Fibroblast of lung (primary cell): ENCODE results near the gene UBE3C. TPM values are rescaled to one million over a fixed set of nuclear protein-coding genes. Genes with fewer than 3 reads are reported as not detected.
"Not testable (repeated sequence)": the region's sequence is repeated elsewhere in the genome, so short reads cannot be mapped to it uniquely, and the experiment has no call there.

Experiments used
- DNase-seq, 2 donors: peaks; one replicate each; pipeline versions ENCODE4 v3.0.0 to v3.0.0-alpha.2; 2010; ENCODE audit warnings: low read depth in 2 of 2
- H2AFZ ChIP-seq: 2 replicates; pipeline ENCODE4 v1.5.1; 2012; ENCODE audit warnings: low read length, control low read depth, inconsistent platforms
- H3K27ac ChIP-seq: 2 replicates; pipeline ENCODE4 v1.5.1; 2011; ENCODE audit warnings: low read length, control low read depth; ENCODE audit not compliant: insufficient read depth
- H3K27me3 ChIP-seq: 2 replicates; pipeline ENCODE4 v1.5.1; 2011; ENCODE audit warnings: mild to moderate bottlenecking, low read length; ENCODE audit not compliant: control insufficient read depth, insufficient read depth
- H3K36me3 ChIP-seq: 2 replicates; pipeline ENCODE4 v1.5.1; 2011; ENCODE audit warnings: low read length; ENCODE audit not compliant: control insufficient read depth, insufficient read depth
- H3K4me1 ChIP-seq: 2 replicates; pipeline ENCODE4 v1.5.1; 2011; ENCODE audit warnings: low read length; ENCODE audit not compliant: control insufficient read depth, insufficient read depth; ENCODE audit errors: extremely low read depth
- H3K4me2 ChIP-seq: 2 replicates; pipeline ENCODE4 v1.5.1; 2011; ENCODE audit warnings: low read length, control low read depth; ENCODE audit not compliant: insufficient read depth; ENCODE audit errors: extremely low read depth
- H3K4me3 ChIP-seq, 4 experiments: fragments of 200-600 bp in 1 of 4; sonication (generic) in 1 of 4; replicated peaks in 1 of 4; 2 replicates each; pipeline ENCODE4 v1.5.1; 2011 to 2016; ENCODE audit warnings: low read length in 4 of 4, low read depth in 3 of 4, mild to moderate bottlenecking in 3 of 4, control low read depth in 2 of 4, inconsistent platforms in 1 of 4, mixed read lengths in 1 of 4; ENCODE audit not compliant: insufficient read depth in 1 of 4; ENCODE audit errors: control extremely low read depth in 1 of 4
- H3K79me2 ChIP-seq: 2 replicates; pipeline ENCODE4 v1.5.1; 2012; ENCODE audit warnings: mild to moderate bottlenecking, low read length, inconsistent platforms; ENCODE audit not compliant: control insufficient read depth, insufficient read depth
- H3K9ac ChIP-seq: 2 replicates; pipeline ENCODE4 v1.5.1; 2011; ENCODE audit warnings: mild to moderate bottlenecking, low read length, control low read depth; ENCODE audit not compliant: insufficient read depth
- H3K9me3 ChIP-seq: 2 replicates; pipeline ENCODE4 v1.5.1; 2012; ENCODE audit warnings: low read depth, low read length; ENCODE audit not compliant: control insufficient read depth, insufficient read depth
- H4K20me1 ChIP-seq: 2 replicates; pipeline ENCODE4 v1.5.1; 2011; ENCODE audit warnings: low read length; ENCODE audit not compliant: control insufficient read depth, insufficient read depth; ENCODE audit errors: extremely low read depth
- CTCF ChIP-seq, 2 donors: IDR thresholded peaks in 1 of 2; conservative IDR thresholded peaks in 1 of 2; 1 replicate in 1 of 2; 2 replicates in 1 of 2; pipeline ENCODE4 v1.5.1; 2011 to 2012; ENCODE audit warnings: low read length in 2 of 2, control low read depth in 1 of 2, inconsistent platforms in 1 of 2, low read depth in 1 of 2, mild to moderate bottlenecking in 1 of 2
- EZH2 ChIP-seq: IDR thresholded peaks from 2 replicates; pipeline ENCODE4 v1.5.1; 2012; ENCODE audit warnings: low read length, control low read depth, mild to moderate bottlenecking; ENCODE audit errors: missing control alignments
- polyA plus RNA-seq, 2 donors: library from polyadenylated mRNA; depleted of rRNA in 1 of 2; stranded (reverse) in 1 of 2; unstranded in 1 of 2; fragments of >200 nt; gene quantifications; 2 replicates each; pipeline ENCODE4 v1.2.1, GENCODE V29; 2011 to 2012; ENCODE audit warnings: missing spikeins in 1 of 2
- total RNA-seq: library from RNA; depleted of rRNA; stranded (reverse); fragments of >200 nt; gene quantifications from 2 replicates; pipeline ENCODE4 v1.2.1, GENCODE V29; 2014

Gene UBE3C
- total and polyA plus RNA-seq, 2 donors (not counting 1 experiment from before 2014, with no cell fraction given), result 76.2 to 91.0 TPM

GRCh38 chr7:157274991-157275427 lies 136.3 kb downstream of the UBE3C start:
- no peak for DNase-seq
- H2AFZ ChIP-seq, result no peak overlapping the region
- H3K79me2 ChIP-seq, result no peaks in the 10 kb centered on the region
- H3K4me3 ChIP-seq, result no peak overlapping the region
- H3K36me3 ChIP-seq, result peaks cover 5% of the 10 kb centered on the region
- no peaks in the 10 kb centered on the region for H3K27me3 ChIP-seq
- H3K9ac ChIP-seq, result no peak overlapping the region
- peaks cover 9% of the 10 kb centered on the region for H3K4me1 ChIP-seq
- H4K20me1 ChIP-seq, result no peaks in the 10 kb centered on the region
- no peak overlapping the region for H3K27ac ChIP-seq
- TF ChIP-seq EZH2 (no peak), CTCF (conservative IDR thresholded peaks at IDR 0.05 in 1 of 2, IDR thresholded peaks at IDR 0.05 in 1 of 2; ENCODE audit: low read depth in 1 of 2, low read length in 2 of 2) (no peak)
- H3K4me2 ChIP-seq, result no peak overlapping the region
- H3K9me3 ChIP-seq, result no peaks in the 10 kb centered on the region

- no peaks in the 10 kb centered on the region for H3K79me2 ChIP-seq
- no peak overlapping the region for H3K9ac ChIP-seq
- H3K4me3 ChIP-seq, result no peak overlapping the region
- no peak overlapping the region for H2AFZ ChIP-seq
- no peak for DNase-seq
- no peaks in the 10 kb centered on the region for H4K20me1 ChIP-seq
- no peak overlapping the region for H3K27ac ChIP-seq
- no peaks in the 10 kb centered on the region for H3K27me3 ChIP-seq
- H3K4me1 ChIP-seq, result peaks cover 9% of the 10 kb centered on the region
- TF ChIP-seq EZH2 (no peak), CTCF (conservative IDR thresholded peaks at IDR 0.05 in 1 of 2, IDR thresholded peaks at IDR 0.05 in 1 of 2; ENCODE audit: low read depth in 1 of 2, low read length in 2 of 2) (no peak)
- no peak overlapping the region for H3K4me2 ChIP-seq
- H3K36me3 ChIP-seq, result peaks cover 3% of the 10 kb centered on the region
- H3K9me3 ChIP-seq, result no peaks in the 10 kb centered on the region
These were observed 137.4 kb downstream of the UBE3C start for GRCh38 chr7:157276091-157276561.

- peak in 1 of 2 donors; percentile 39 for DNase-seq
- Histone ChIP-seq H3K9me3 (no peaks in the 10 kb centered on the region), H3K9ac (no peak overlapping the region), H4K20me1 (no peaks in the 10 kb centered on the region), H3K27me3 (no peaks in the 10 kb centered on the region), H3K4me1 (peaks cover 2% of the 10 kb centered on the region), H3K27ac (no peak overlapping the region), H3K4me3 (no peak overlapping the region), H3K4me2 (no peak overlapping the region), H3K36me3 (no peaks in the 10 kb centered on the region), H3K79me2 (no peaks in the 10 kb centered on the region), H2AFZ (no peak overlapping the region)
- no peak for TF ChIP-seq CTCF (conservative IDR thresholded peaks at IDR 0.05 in 1 of 2, IDR thresholded peaks at IDR 0.05 in 1 of 2; ENCODE audit: low read depth in 1 of 2, low read length in 2 of 2)
- no peak for TF ChIP-seq EZH2
These were observed 138.2 kb downstream of the UBE3C start for GRCh38 chr7:157276731-157277562.

GRCh38 chr7:157277568-157277967 lies 138.8 kb downstream of the UBE3C start:
- not testable (repeated sequence) for H3K36me3 ChIP-seq, H3K4me3 ChIP-seq, H3K27ac ChIP-seq, H3K27me3 ChIP-seq, DNase-seq, H4K20me1 ChIP-seq, H3K9ac ChIP-seq, H2AFZ ChIP-seq, H3K79me2 ChIP-seq, H3K4me1 ChIP-seq, H3K9me3 ChIP-seq, H3K4me2 ChIP-seq
